HG03469 (cell line): Measurements from ENCODE around the gene BMPR2.

Experiments used
- ATAC-seq: cut with Tn5 transposase; IDR thresholded peaks from one replicate; pipeline ENCODE4 v1.9.1; 2021; ENCODE audit warnings: mild to moderate bottlenecking, moderate library complexity, moderate number of reproducible peaks; ENCODE audit not compliant: unreplicated experiment

Gene BMPR2

GRCh38 chr2:202588647-202589581, 212.8 kb downstream of the BMPR2 start:
- peak; percentile 63 for ATAC-seq

GRCh38 chr2:202589582-202589949, 213.4 kb downstream of the BMPR2 start:
- no peak for ATAC-seq

- no peak for ATAC-seq
Measured at GRCh38 chr2:202592566-202592965, 216.4 kb downstream of the BMPR2 start.

- no peak for ATAC-seq
Measured at GRCh38 chr2:202599105-202599504, 223.0 kb downstream of the BMPR2 start.

GRCh38 chr2:202599911-202600310, 223.8 kb downstream of the BMPR2 start:
- no peak for ATAC-seq

- ATAC-seq: no peak
Measured at GRCh38 chr2:202604699-202605098, 228.6 kb downstream of the BMPR2 start.

GRCh38 chr2:202605174-202605573, 229.0 kb downstream of the BMPR2 start:
- no peak for ATAC-seq

GRCh38 chr2:202608142-202608852, 232.2 kb downstream of the BMPR2 start:
- no peak for ATAC-seq

- ATAC-seq: peak; percentile 68
Measured at GRCh38 chr2:202609381-202610145, 233.4 kb downstream of the BMPR2 start.

- no peak for ATAC-seq
Measured at GRCh38 chr2:202610380-202610779, 234.3 kb downstream of the BMPR2 start.

- ATAC-seq: no peak
Measured at GRCh38 chr2:202612145-202612544, 236.0 kb downstream of the BMPR2 start.

GRCh38 chr2:202613479-202613878, 237.4 kb downstream of the BMPR2 start:
- no peak for ATAC-seq
